ENCODE results near the gene CITED2.

The CITED2 gene

DNA sequence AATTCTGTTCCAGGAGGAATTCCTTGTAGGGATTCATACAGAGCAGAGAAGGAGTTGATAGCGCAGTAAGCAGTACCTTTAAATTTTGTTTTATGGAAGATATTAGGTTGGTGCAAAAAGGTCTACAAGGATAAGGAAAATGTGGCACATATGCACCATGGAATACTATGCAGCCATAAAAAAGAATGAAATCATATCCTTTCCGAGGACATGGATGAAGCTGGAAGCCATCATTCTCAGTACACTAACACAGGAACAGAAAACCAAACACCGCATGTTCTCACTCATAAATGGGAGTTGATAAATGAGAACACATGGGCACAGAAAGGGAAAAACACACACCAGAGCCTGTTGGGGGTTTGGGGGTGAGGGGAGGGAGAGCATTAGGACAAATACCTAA, 45.2 kb downstream of the CITED2 start:
- DNase-seq, result no peak

- DNase-seq, result no peak
Observed at GRCh38 chr6:139327038-139327437, 47.4 kb downstream of the CITED2 start.

DNA sequence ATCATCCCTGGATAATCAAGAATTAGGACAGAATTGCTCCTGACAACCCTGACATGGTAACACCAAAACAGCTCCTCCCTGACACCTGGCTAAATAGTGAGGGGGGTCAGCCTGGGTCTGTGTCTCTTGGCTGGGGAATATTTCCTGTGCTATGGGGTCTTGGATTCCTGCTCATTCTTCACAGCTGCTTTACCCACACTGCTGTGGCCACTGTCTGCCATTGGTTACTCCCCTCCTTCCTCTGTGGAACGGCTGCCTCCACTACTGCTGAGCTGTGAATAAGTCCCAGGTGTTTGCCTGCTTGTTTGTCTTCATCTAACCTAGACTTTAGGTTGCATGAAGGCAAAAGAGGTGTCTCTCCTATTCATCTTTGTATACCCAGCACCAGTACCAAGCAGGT, 48.8 kb downstream of the CITED2 start:
- DNase-seq, result no peak

- no peak for DNase-seq
Observed at GRCh38 chr6:139325125-139325524, 49.3 kb downstream of the CITED2 start.

DNA sequence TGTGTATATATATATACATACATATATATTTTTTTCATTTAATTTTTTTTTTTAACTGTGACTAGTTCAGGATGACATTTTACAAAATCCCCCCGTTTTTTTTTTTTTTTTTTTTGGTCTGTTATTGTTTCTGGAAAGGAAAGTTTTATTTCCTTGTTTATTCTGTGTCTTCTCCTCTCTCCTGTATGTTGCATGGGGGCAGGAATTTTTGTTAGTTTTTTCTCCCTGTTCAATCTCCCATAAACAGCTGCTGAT, 50.2 kb downstream of the CITED2 start:
- DNase-seq, result no peak

DNA sequence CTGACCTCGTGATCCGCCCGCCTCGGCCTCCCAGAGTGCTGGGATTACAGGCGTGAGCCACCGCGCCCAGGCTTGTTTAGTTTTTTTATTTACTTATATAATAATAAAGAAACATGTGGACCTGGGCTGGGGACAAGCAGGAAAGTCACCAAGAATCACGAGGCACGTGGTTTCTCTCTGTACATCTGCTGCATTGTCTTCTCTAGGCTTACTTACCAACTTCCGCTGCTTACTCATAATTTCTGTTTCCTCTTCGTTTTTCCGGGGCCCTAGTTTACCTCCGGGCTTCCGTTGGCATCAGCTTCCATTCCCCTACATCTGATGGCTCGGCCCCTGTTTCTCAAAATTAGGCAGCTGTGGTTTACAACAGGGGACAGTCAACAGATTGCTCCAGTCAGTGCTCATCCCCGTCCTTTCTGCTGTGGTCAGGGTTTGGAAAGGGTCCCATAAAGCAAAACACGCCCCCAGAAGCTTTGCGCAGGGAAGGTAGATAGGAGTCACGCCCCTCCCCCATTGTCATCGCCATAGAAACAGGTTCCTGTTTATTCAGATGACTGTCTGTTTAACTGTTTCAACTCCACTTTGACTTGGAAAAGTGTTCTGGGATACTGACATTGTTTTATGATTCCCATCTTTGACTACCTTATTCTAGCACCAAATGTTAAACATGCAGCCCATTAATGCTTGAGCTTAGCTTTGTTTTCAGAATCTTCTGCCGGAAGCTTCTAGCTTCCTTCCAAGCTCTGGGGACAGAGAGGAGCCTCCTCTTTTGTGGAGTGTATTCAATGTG, 50.7 kb downstream of the CITED2 start:
- no peak for DNase-seq

Data from NCI-H524 (cell line).